ENCODE data around the gene DDT. TPM values are rescaled to one million over a fixed set of nuclear protein-coding genes. Genes with fewer than 3 reads are reported as not detected.

Gene DDT
- total RNA-seq, result 53.7 and 68.4 TPM in 2 replicates

GRCh38 chr22:23974345-23974744, at the start of gene DDT:
DDT (minus strand) TSS chr22:23974441; CDS start chr22:23974414, 27 bp downstream.

DNA sequence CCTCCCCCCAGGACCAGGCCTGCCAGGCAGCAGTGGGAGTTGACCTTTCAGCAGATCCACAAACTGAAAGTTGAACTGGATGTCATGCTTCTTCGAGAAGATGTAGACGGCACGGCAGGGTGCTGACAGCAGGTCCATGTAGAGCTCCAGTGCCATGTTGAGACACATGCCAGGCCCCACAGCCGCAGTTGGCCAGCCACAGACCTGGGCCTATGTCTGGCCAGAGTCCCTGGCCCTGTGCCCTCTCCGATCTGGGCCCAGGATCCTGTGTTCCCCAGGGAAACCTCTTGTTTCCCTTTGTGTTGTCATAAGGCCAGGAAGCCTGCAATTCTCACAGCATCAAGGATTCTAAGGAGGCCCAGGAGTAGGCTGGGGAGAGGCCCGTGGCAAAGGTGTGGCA, 31.0 kb upstream of the DDT start, which contains the start of gene GSTT4:
TSS of gene GSTT4 (minus strand) at position 253 of the 400 bp plus-strand sequence. CDS start at position 156, 97 bp downstream.

DNA sequence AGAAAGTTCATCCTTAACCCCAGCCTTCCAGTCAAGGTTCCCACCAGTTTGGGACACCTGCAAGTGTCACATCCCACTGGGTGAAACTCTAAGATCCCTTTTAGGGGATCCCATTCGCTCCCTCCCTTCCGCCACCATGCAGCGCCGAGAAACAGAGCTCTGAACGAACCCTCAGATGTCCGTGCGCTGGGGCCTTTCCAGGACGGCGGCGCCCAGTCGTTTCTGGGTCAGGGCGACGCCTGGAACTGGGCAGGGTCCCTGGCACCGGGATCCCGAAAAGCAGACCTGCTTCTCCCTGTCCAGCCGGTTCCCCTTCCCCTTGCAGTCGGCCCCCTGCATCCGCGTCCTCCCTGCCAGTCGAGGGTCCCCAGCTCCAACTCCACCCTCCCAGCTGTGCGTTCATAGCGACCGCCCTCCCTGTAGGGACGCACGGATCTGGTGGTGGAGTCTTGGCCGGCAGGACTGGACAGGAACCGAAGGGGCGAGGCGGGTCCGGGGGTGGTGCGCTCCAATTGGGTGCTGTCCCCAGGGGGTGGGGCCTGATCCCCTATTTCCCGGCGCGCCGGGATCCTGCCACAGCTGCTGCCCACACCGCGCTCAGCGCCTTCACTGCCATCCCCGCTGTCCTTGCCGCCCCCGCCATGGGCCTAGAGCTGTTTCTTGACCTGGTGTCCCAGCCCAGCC, 5.5 kb upstream of the DDT start, which contains the start of gene GSTT2:
TSS of gene GSTT2 (plus strand) at position 578 of the 684 bp plus-strand sequence.

GRCh38 chr22:23966568-23966967, 7.7 kb downstream of the DDT start, which contains the start of gene DDTL:
DDTL (plus strand) TSS chr22:23966888; CDS start chr22:23966915, 27 bp downstream.

GRCh38 chr22:23961084-23961771, 13.0 kb downstream of the DDT start, which contains the start of gene GSTT2B:
GSTT2B (minus strand) TSS chr22:23961195; CDS start chr22:23961131, 64 bp downstream.

Other genes starting within 250 kb of the DDT start
- 1.7 and 2.9 TPM in 2 replicates for gene ZNF70, start 223.3 kb downstream of the DDT start, total RNA-seq
- gene VPREB3, start 220.0 kb downstream of the DDT start, total RNA-seq, result not detected in 2 replicates
- not detected in 2 replicates for gene C22orf15, start 211.5 kb downstream of the DDT start, total RNA-seq
- gene CHCHD10, start 206.5 kb downstream of the DDT start, total RNA-seq, result 10.6 and 29.6 TPM in 2 replicates
- 0.34 and 0.93 TPM in 2 replicates for gene MMP11, start 201.6 kb downstream of the DDT start, total RNA-seq
- gene SMARCB1, start 187.5 kb downstream of the DDT start, total RNA-seq, result 30.4 and 39.5 TPM in 2 replicates
- under 0.01 and 0.07 TPM in 2 replicates for gene DERL3, start 135.4 kb downstream of the DDT start, total RNA-seq
- gene SLC2A11, start 116.6 kb downstream of the DDT start, total RNA-seq, result 6.2 and 10.0 TPM in 2 replicates
- 210 and 212 TPM in 2 replicates for gene MIF, start 80.1 kb downstream of the DDT start, total RNA-seq
- gene GSTT2B, start 13.2 kb downstream of the DDT start, total RNA-seq, result 0.21 and 0.34 TPM in 2 replicates
- 0.28 and 1.7 TPM in 2 replicates for gene DDTL, start 7.6 kb downstream of the DDT start, total RNA-seq
- not detected in 2 replicates for gene GSTT2, start 5.7 kb upstream of the DDT start, total RNA-seq
- not detected in 2 replicates for gene GSTT4, start 31.0 kb upstream of the DDT start, total RNA-seq
- 21.2 and 54.3 TPM in 2 replicates for gene CABIN1, start 36.9 kb upstream of the DDT start, total RNA-seq
- under 0.01 and 0.36 TPM in 2 replicates for gene SUSD2, start 207.0 kb upstream of the DDT start, total RNA-seq

Data from nasal cavity respiratory epithelium epithelial cell of viscerocranial mucosa (primary cell).